Adrenal gland (tissue), 5 donors: Measurements from ENCODE around the gene IGF2R.

ENCODE experiments used
- POLR2A ChIP-seq, 2 donors: fragments of 450-650 bp; IDR thresholded peaks; one replicate each; pipeline ENCODE4 v1.6.1; 2017; ENCODE audit warnings: antibody characterized with exemption in 2 of 2, mild to moderate bottlenecking in 2 of 2, moderate library complexity in 1 of 2
- TF ChIP-seq, protein P1 (sequence below), 6 experiments: fragments of 450-650 bp in 4 of 6; fragments of 200-600 bp in 2 of 6; sonication (generic) in 1 of 6; IDR thresholded peaks; 1 replicate in 5 of 6; 2 replicates in 1 of 6; pipeline versions ENCODE4 v1.5.1 to v1.8.0; 2016 to 2021; ENCODE audit warnings: antibody characterized with exemption in 6 of 6, mild to moderate bottlenecking in 2 of 6, moderate library complexity in 1 of 6
- donor health status: DM: no; HTN: no; CAD: no.

DNA sequence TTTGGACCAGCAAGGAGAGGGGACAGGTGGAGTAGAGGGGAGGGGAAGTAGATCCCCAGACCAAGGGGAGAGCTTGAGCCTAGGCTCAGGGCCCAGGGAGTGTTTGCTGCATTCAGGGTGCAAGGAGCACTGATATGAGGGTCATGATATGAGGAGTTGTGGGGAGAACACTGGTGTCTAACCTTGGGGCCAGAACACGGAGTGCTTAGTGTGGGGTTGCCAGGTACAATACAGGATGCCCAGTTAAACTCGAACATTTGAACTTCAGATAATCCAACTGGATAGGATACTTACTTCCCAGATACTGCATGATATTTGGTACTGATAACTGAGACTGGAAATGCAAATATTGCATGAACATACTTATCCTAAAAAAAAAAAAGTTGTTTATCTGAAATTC, 155.1 kb downstream of the IGF2R start:
- TF ChIP-seq, protein P1, sequence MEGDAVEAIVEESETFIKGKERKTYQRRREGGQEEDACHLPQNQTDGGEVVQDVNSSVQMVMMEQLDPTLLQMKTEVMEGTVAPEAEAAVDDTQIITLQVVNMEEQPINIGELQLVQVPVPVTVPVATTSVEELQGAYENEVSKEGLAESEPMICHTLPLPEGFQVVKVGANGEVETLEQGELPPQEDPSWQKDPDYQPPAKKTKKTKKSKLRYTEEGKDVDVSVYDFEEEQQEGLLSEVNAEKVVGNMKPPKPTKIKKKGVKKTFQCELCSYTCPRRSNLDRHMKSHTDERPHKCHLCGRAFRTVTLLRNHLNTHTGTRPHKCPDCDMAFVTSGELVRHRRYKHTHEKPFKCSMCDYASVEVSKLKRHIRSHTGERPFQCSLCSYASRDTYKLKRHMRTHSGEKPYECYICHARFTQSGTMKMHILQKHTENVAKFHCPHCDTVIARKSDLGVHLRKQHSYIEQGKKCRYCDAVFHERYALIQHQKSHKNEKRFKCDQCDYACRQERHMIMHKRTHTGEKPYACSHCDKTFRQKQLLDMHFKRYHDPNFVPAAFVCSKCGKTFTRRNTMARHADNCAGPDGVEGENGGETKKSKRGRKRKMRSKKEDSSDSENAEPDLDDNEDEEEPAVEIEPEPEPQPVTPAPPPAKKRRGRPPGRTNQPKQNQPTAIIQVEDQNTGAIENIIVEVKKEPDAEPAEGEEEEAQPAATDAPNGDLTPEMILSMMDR (IDR thresholded peaks at IDR 0.05): no peak
- no peak for TF ChIP-seq POLR2A (IDR thresholded peaks at IDR 0.05)
